T-helper 17 cell (primary cell): ENCODE data around the gene VEGFD. TPM values are rescaled to one million over a fixed set of nuclear protein-coding genes. Genes with fewer than 3 reads are reported as not detected.

Experiments used
- ATAC-seq: fragments of 150-1000 bp; cut with Tn5 transposase; 2 replicates; pipeline ENCODE4 v1.10.0; 2021; ENCODE audit warnings: mild to moderate bottlenecking, moderate library complexity
- DNase-seq, 3 donors: peaks; one replicate each; pipeline versions ENCODE4 v3.0.0 to v3.0.0-alpha.2; 2020 to 2021
- H3K9me3 ChIP-seq: one replicate; pipeline ENCODE4 v1.7.0; 2013; ENCODE audit warnings: low read length, mild to moderate bottlenecking; ENCODE audit not compliant: control insufficient read depth, poor library complexity, severe bottlenecking
- H3K27ac Mint-ChIP-seq: one replicate; pipeline ENCODE4 v1.8.0; 2022; ENCODE audit warnings: mild to moderate bottlenecking, moderate library complexity, mixed read lengths
- H3K27me3 Mint-ChIP-seq: one replicate; pipeline ENCODE4 v1.8.0; 2022; ENCODE audit warnings: mixed read lengths
- H3K36me3 Mint-ChIP-seq: one replicate; pipeline ENCODE4 v1.8.0; 2022; ENCODE audit warnings: low read depth, mixed read lengths
- H3K4me1 Mint-ChIP-seq: one replicate; pipeline ENCODE4 v1.8.0; 2022; ENCODE audit warnings: mild to moderate bottlenecking, mixed read lengths
- H3K4me3 Mint-ChIP-seq: one replicate; pipeline ENCODE4 v1.8.0; 2022; ENCODE audit warnings: mild to moderate bottlenecking, moderate library complexity, mixed read lengths
- total RNA-seq, 4 donors: library from RNA in 2 of 4; stranded (reverse) in 2 of 4; gene quantifications; one replicate each; pipeline ENCODE4 v1.2.3 and lab custom pipeline; 2022 to 2026

The VEGFD gene
- total RNA-seq (not detected), total RNA-seq (lab: John Stamatoyannopoulos, UW) (0 to 0.12 reads per million in 2 donors)

GRCh38 chrX:15384304-15384703, at the start of gene VEGFD:
VEGFD (minus strand) TSS chrX:15384413; CDS start chrX:15383946, 467 bp downstream.
- H3K27ac Mint-ChIP-seq: no peak within 1 kb of the TSS
- ATAC-seq: no peak

GRCh38 chrX:15430584-15430983, 46.4 kb upstream of the VEGFD start:
- Mint-ChIP-seq H3K27me3 (peaks cover 18% of the 10 kb centered on the region), H3K4me3 (no peak overlapping the region), H3K36me3 (no peaks in the 10 kb centered on the region), H3K27ac (no peak overlapping the region), H3K4me1 (no peaks in the 10 kb centered on the region)
- no peak for DNase-seq
- no peak for ATAC-seq
- no peaks in the 10 kb centered on the region for H3K9me3 ChIP-seq

More at GRCh38 chrX:15384304-15384703, at the start of gene VEGFD:
- Mint-ChIP-seq H3K4me3 (no peak within 1 kb of the TSS), H3K4me1 (no peaks in the 10 kb centered on the region), H3K27me3 (peaks cover 6% of the 10 kb centered on the region), H3K36me3 (no peaks in the 10 kb centered on the region)
- no peak for DNase-seq
- no peaks in the 10 kb centered on the region for H3K9me3 ChIP-seq

- Mint-ChIP-seq H3K27me3 (peaks cover 18% of the 10 kb centered on the region), H3K36me3 (no peaks in the 10 kb centered on the region), H3K27ac (no peak overlapping the region), H3K4me3 (no peak overlapping the region), H3K4me1 (no peaks in the 10 kb centered on the region)
- H3K9me3 ChIP-seq: no peaks in the 10 kb centered on the region
- DNase-seq: no peak
- ATAC-seq: no peak
These were observed 45.9 kb upstream of the VEGFD start for GRCh38 chrX:15430076-15430475.

- H3K9me3 ChIP-seq: no peaks in the 10 kb centered on the region
- Mint-ChIP-seq H3K27ac (no peak overlapping the region), H3K36me3 (no peaks in the 10 kb centered on the region), H3K27me3 (peaks cover 10% of the 10 kb centered on the region), H3K4me1 (no peaks in the 10 kb centered on the region), H3K4me3 (no peak overlapping the region)
- ATAC-seq (no peak), DNase-seq (no peak)
These were observed 40.8 kb upstream of the VEGFD start for GRCh38 chrX:15425024-15425423.

- DNase-seq: no peak
- no peak overlapping the region for H3K4me3 Mint-ChIP-seq
- H3K4me1 Mint-ChIP-seq: no peaks in the 10 kb centered on the region
- H3K27ac Mint-ChIP-seq: no peak overlapping the region
- H3K27me3 Mint-ChIP-seq: no peaks in the 10 kb centered on the region
- H3K9me3 ChIP-seq: no peaks in the 10 kb centered on the region
- H3K36me3 Mint-ChIP-seq: no peaks in the 10 kb centered on the region
- ATAC-seq: no peak
These were observed 34.5 kb upstream of the VEGFD start for GRCh38 chrX:15418707-15419181.

- Mint-ChIP-seq H3K4me3 (no peak overlapping the region), H3K27me3 (peaks cover 2% of the 10 kb centered on the region), H3K27ac (no peak overlapping the region)
These were observed 34.0 kb upstream of the VEGFD start for GRCh38 chrX:15418041-15418706.

GRCh38 chrX:15416133-15416993, 32.1 kb upstream of the VEGFD start:
- H3K27ac Mint-ChIP-seq: no peak overlapping the region
- peaks cover 11% of the 10 kb centered on the region for H3K27me3 Mint-ChIP-seq
- ATAC-seq (no peak), DNase-seq (no peak)
- H3K4me3 Mint-ChIP-seq: no peak overlapping the region
- H3K4me1 Mint-ChIP-seq: no peaks in the 10 kb centered on the region
- no peaks in the 10 kb centered on the region for H3K9me3 ChIP-seq
- no peaks in the 10 kb centered on the region for H3K36me3 Mint-ChIP-seq

More at GRCh38 chrX:15418041-15418706, 34.0 kb upstream of the VEGFD start:
- DNase-seq: no peak
- no peaks in the 10 kb centered on the region for H3K9me3 ChIP-seq
- ATAC-seq: no peak
- Mint-ChIP-seq H3K36me3 (no peaks in the 10 kb centered on the region), H3K4me1 (no peaks in the 10 kb centered on the region)

- no peaks in the 10 kb centered on the region for H3K9me3 ChIP-seq
- H3K27ac Mint-ChIP-seq: no peak overlapping the region
These were observed 28.9 kb upstream of the VEGFD start for GRCh38 chrX:15413101-15413500.

GRCh38 chrX:15410947-15411346, 26.7 kb upstream of the VEGFD start:
- H3K4me1 Mint-ChIP-seq: no peaks in the 10 kb centered on the region
- no peak for ATAC-seq
- DNase-seq: no peak
- peak overlapping the region; percentile 6 for H3K27ac Mint-ChIP-seq
- H3K27me3 Mint-ChIP-seq: peaks cover 17% of the 10 kb centered on the region
- H3K9me3 ChIP-seq: no peaks in the 10 kb centered on the region
- H3K36me3 Mint-ChIP-seq: no peaks in the 10 kb centered on the region
- no peak overlapping the region for H3K4me3 Mint-ChIP-seq

More at GRCh38 chrX:15413101-15413500, 28.9 kb upstream of the VEGFD start:
- Mint-ChIP-seq H3K4me3 (no peak overlapping the region), H3K36me3 (no peaks in the 10 kb centered on the region), H3K4me1 (no peaks in the 10 kb centered on the region), H3K27me3 (peaks cover 17% of the 10 kb centered on the region)
- ATAC-seq (no peak), DNase-seq (no peak)

GRCh38 chrX:15410430-15410829, 26.2 kb upstream of the VEGFD start:
- no peaks in the 10 kb centered on the region for H3K36me3 Mint-ChIP-seq
- H3K9me3 ChIP-seq: no peaks in the 10 kb centered on the region
- no peaks in the 10 kb centered on the region for H3K4me1 Mint-ChIP-seq
- no peak for ATAC-seq
- no peak for DNase-seq
- no peak overlapping the region for H3K4me3 Mint-ChIP-seq
- H3K27me3 Mint-ChIP-seq: peaks cover 17% of the 10 kb centered on the region
- H3K27ac Mint-ChIP-seq: no peak overlapping the region

GRCh38 chrX:15405846-15406245, 21.6 kb upstream of the VEGFD start:
- ATAC-seq: no peak
- Mint-ChIP-seq H3K4me1 (no peaks in the 10 kb centered on the region), H3K4me3 (no peak overlapping the region), H3K27ac (no peak overlapping the region), H3K27me3 (peaks cover 6% of the 10 kb centered on the region), H3K36me3 (no peaks in the 10 kb centered on the region)
- no peaks in the 10 kb centered on the region for H3K9me3 ChIP-seq
- no peak for DNase-seq

- no peaks in the 10 kb centered on the region for H3K9me3 ChIP-seq
- Mint-ChIP-seq H3K4me1 (no peaks in the 10 kb centered on the region), H3K36me3 (no peaks in the 10 kb centered on the region), H3K4me3 (no peak overlapping the region), H3K27ac (no peak overlapping the region), H3K27me3 (peaks cover 6% of the 10 kb centered on the region)
- no peak for ATAC-seq
- DNase-seq: no peak
These were observed 20.3 kb upstream of the VEGFD start for GRCh38 chrX:15404401-15405096.

- no peak for DNase-seq
- no peaks in the 10 kb centered on the region for H3K27me3 Mint-ChIP-seq
- no peak for ATAC-seq
- H3K36me3 Mint-ChIP-seq: no peaks in the 10 kb centered on the region
- no peaks in the 10 kb centered on the region for H3K4me1 Mint-ChIP-seq
- H3K9me3 ChIP-seq: no peaks in the 10 kb centered on the region
- H3K4me3 Mint-ChIP-seq: no peak overlapping the region
- no peak overlapping the region for H3K27ac Mint-ChIP-seq
These were observed 17.2 kb upstream of the VEGFD start for GRCh38 chrX:15401378-15401777.
